ENCODE data around the gene PPA2. TPM values are rescaled to one million over a fixed set of nuclear protein-coding genes. Genes with fewer than 3 reads are reported as not detected.

The PPA2 gene
- total RNA-seq, 6 donors from 2014 or later, result 40.9 to 106 (median 60.9) TPM

- no peak for DNase-seq
- Histone ChIP-seq H3K27ac (no peak overlapping the region), H3K4me3 (no peak overlapping the region), H3K9me3 (no peaks in the 10 kb centered on the region), H3K4me1 (no peaks in the 10 kb centered on the region), H3K36me3 (peaks cover 0 to 44% (median 8%) of the 10 kb centered on the region in 4 donors), H3K27me3 (no peaks in the 10 kb centered on the region)
- TF ChIP-seq POLR2AphosphoS5 (IDR thresholded peaks at IDR 0.05) (no peak), EP300 (IDR thresholded peaks at IDR 0.05) (no peak), POLR2A (IDR thresholded peaks at IDR 0.05) (no peak)
- TF ChIP-seq, protein P1, sequence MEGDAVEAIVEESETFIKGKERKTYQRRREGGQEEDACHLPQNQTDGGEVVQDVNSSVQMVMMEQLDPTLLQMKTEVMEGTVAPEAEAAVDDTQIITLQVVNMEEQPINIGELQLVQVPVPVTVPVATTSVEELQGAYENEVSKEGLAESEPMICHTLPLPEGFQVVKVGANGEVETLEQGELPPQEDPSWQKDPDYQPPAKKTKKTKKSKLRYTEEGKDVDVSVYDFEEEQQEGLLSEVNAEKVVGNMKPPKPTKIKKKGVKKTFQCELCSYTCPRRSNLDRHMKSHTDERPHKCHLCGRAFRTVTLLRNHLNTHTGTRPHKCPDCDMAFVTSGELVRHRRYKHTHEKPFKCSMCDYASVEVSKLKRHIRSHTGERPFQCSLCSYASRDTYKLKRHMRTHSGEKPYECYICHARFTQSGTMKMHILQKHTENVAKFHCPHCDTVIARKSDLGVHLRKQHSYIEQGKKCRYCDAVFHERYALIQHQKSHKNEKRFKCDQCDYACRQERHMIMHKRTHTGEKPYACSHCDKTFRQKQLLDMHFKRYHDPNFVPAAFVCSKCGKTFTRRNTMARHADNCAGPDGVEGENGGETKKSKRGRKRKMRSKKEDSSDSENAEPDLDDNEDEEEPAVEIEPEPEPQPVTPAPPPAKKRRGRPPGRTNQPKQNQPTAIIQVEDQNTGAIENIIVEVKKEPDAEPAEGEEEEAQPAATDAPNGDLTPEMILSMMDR (IDR thresholded peaks at IDR 0.05), result no peak
- no peak for ATAC-seq (ENCODE audit: low FRiP score in 2 of 2)
These were observed 33.0 kb downstream of the PPA2 start for GRCh38 chr4:105440890-105441289.

DNA sequence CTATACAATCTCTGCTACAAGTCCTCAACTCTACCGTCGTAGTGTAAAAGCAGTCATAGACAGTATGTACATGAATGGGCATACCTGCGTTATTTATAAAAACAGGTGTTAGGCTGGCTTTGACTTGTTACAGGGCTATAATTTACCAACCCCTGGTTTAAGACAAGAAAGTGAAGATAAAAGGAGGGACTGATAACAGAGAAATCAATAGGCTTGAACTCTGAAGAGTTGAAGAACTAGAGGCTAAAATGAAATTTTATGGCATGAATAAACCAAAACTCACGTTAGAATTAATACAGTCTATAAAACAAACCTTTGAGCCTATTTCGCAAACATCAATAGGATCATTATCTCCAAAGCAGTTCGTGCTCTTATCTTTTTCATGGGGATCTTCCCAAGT is 36.2 kb downstream of the PPA2 start:
- ATAC-seq (ENCODE audit: low FRiP score in 2 of 2), result no peak
- Histone ChIP-seq H3K27me3 (no peaks in the 10 kb centered on the region), H3K4me3 (no peak overlapping the region), H3K4me1 (no peaks in the 10 kb centered on the region), H3K27ac (no peak overlapping the region), H3K36me3 (peaks cover 4 to 46% (median 11%) of the 10 kb centered on the region in 4 donors), H3K9me3 (peaks cover 0 to 3% (median 0%) of the 10 kb centered on the region in 4 donors)
- WGBS, 2 donors, result 96% methylated on average over 6 of the region's 6 CpGs
- TF ChIP-seq POLR2A (IDR thresholded peaks at IDR 0.05), result no peak
- TF ChIP-seq, protein P1 (IDR thresholded peaks at IDR 0.05), result no peak
- no peak for TF ChIP-seq EP300 (IDR thresholded peaks at IDR 0.05)
- no peak for TF ChIP-seq POLR2AphosphoS5 (IDR thresholded peaks at IDR 0.05)
- DNase-seq, result no peak

- ATAC-seq (ENCODE audit: low FRiP score in 2 of 2) (no peak), DNase-seq (no peak)
- H3K27ac ChIP-seq, result no peak overlapping the region
- peaks cover 0 to 3% (median 0%) of the 10 kb centered on the region in 4 donors for H3K9me3 ChIP-seq
- peaks cover 4 to 43% (median 13%) of the 10 kb centered on the region in 4 donors for H3K36me3 ChIP-seq
- no peaks in the 10 kb centered on the region for H3K27me3 ChIP-seq
- TF ChIP-seq POLR2AphosphoS5 (IDR thresholded peaks at IDR 0.05) (no peak), POLR2A (IDR thresholded peaks at IDR 0.05) (no peak), EP300 (IDR thresholded peaks at IDR 0.05) (no peak)
- no peaks in the 10 kb centered on the region for H3K4me1 ChIP-seq
- H3K4me3 ChIP-seq, result no peak overlapping the region
These were observed 37.4 kb downstream of the PPA2 start for GRCh38 chr4:105436414-105436813.

DNA sequence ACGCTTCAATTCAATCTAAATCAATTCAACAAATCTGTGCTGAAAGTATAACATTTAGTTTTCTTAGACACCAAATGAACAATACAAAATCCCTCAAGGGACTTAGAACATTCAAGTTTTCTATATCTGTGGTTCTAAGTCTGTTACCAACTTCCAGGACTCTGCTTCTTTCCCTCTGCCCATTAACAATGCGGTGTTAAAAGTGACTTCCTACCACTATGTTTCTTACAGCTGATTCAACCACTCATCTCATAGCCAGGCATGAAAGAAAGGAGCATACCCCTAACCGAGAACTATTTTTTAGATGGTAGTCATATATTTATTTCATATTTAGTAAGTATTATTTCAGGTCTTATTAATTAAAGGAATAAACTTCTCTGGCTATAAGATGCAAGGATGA is 38.9 kb downstream of the PPA2 start:
- Histone ChIP-seq H3K36me3 (peaks cover 4 to 36% (median 14%) of the 10 kb centered on the region in 4 donors), H3K9me3 (peaks cover 0 to 3% (median 0%) of the 10 kb centered on the region in 4 donors), H3K4me1 (no peaks in the 10 kb centered on the region), H3K27me3 (no peaks in the 10 kb centered on the region), H3K27ac (no peak overlapping the region), H3K4me3 (no peak overlapping the region)
- WGBS, 2 donors, result 88 to 95% methylated on average over 3 of the region's 3 CpGs
- DNase-seq, result no peak
- TF ChIP-seq POLR2AphosphoS5 (IDR thresholded peaks at IDR 0.05) (no peak), EP300 (IDR thresholded peaks at IDR 0.05) (no peak), POLR2A (IDR thresholded peaks at IDR 0.05) (no peak)
- TF ChIP-seq, protein P1 (IDR thresholded peaks at IDR 0.05), result no peak
- no peak for ATAC-seq (ENCODE audit: low FRiP score in 2 of 2)

GRCh38 chr4:105433421-105433820 is 40.4 kb downstream of the PPA2 start:
- H3K36me3 ChIP-seq, result peaks cover 4 to 36% (median 14%) of the 10 kb centered on the region in 4 donors
- H3K27ac ChIP-seq, result no peak overlapping the region
- ATAC-seq (ENCODE audit: low FRiP score in 2 of 2) (no peak), DNase-seq (no peak)
- no peak overlapping the region for H3K4me3 ChIP-seq
- H3K9me3 ChIP-seq, result peaks cover 0 to 3% (median 0%) of the 10 kb centered on the region in 4 donors
- TF ChIP-seq EP300 (IDR thresholded peaks at IDR 0.05), result no peak
- no peak for TF ChIP-seq POLR2A (IDR thresholded peaks at IDR 0.05)
- TF ChIP-seq, protein P1 (IDR thresholded peaks at IDR 0.05), result no peak
- no peak for TF ChIP-seq POLR2AphosphoS5 (IDR thresholded peaks at IDR 0.05)
- no peaks in the 10 kb centered on the region for H3K27me3 ChIP-seq
- WGBS, 2 donors, result 62 to 67% methylated on average over 3 of the region's 3 CpGs
- H3K4me1 ChIP-seq, result no peaks in the 10 kb centered on the region

Measured in upper lobe of left lung (tissue), 6 donors.